ENCODE measurements around the gene STUM.

Gene STUM

DNA sequence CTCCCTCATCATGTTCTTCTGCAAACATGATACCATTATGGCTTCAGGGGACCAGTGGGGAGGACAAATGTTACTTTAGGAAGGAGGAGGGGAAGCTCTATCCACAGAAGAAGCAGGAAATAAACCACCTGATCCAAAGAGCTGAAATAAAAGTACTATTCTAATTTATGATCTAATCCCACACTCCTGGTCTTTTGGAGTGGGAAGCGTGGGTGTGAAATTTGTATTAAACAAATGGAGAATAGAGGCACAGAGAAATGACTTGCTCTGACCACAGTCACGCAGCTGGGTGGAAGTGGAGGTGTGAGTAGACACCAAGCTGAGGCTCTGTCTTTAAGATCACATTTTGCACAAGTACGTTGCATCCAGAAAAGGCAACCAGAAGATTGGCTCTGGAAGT is 14.5 kb upstream of the STUM start:
- DNase-seq (ENCODE audit: low spot score) = no peak

DNA sequence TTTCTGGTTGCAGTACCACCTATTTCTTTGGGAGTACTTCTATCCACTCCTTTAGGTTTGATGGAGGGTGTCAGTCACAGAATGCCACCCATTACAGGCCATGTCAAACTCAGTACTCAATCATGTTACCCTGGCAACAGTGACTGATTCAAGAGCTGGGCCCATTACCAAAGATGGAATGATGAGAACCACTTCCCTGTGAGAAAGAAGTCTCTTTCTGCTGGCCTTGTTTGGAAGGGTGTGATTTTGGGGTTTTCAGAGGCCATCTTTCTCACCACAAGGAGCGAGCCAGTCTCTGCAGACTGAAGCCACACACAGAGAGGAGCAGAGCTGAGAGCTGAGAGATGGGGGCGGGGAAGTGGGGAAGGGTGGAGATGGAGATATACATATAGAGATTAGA is 13.9 kb upstream of the STUM start:
- no peak for DNase-seq (ENCODE audit: low spot score)

DNA sequence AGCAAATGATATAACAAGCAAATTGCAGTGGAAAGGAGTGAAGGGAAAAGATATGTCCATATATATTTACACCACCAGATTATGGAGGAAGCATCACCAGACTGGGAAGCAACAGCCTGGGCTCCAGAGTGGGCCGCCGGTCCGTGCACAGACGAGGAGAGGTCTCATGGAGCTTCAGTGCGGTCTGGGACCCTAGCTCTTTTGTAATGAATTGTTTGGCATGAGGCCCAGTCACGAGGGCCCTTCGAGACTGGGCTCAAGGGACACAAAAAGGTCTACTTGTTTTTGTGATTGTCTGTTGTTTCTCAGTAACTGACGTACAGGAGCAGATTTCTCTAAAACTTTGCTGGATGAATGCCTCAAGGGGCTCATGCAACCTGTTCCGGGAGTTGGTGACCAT is 12.9 kb upstream of the STUM start:
- DNase-seq (ENCODE audit: low spot score) = no peak

DNA sequence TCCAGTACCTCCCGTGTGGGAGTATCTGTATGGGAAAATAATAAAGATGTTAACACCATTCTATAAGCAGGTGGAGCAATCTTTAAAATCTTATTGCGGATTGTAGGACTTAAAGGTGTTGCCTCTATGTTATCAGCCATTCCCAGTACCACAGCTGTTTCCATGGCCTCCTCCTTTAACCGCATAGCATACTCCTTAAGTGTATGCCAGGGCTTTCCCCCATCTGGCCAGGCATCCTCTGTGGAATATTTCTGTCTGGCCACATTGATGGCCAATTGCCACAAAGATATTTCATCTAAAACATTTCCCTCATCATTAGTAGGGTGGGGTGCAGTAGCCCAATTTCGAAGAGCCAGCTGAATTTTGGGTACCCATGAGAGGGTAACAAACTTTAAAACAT is 7.3 kb upstream of the STUM start:
- no peak for DNase-seq (ENCODE audit: low spot score)

DNA sequence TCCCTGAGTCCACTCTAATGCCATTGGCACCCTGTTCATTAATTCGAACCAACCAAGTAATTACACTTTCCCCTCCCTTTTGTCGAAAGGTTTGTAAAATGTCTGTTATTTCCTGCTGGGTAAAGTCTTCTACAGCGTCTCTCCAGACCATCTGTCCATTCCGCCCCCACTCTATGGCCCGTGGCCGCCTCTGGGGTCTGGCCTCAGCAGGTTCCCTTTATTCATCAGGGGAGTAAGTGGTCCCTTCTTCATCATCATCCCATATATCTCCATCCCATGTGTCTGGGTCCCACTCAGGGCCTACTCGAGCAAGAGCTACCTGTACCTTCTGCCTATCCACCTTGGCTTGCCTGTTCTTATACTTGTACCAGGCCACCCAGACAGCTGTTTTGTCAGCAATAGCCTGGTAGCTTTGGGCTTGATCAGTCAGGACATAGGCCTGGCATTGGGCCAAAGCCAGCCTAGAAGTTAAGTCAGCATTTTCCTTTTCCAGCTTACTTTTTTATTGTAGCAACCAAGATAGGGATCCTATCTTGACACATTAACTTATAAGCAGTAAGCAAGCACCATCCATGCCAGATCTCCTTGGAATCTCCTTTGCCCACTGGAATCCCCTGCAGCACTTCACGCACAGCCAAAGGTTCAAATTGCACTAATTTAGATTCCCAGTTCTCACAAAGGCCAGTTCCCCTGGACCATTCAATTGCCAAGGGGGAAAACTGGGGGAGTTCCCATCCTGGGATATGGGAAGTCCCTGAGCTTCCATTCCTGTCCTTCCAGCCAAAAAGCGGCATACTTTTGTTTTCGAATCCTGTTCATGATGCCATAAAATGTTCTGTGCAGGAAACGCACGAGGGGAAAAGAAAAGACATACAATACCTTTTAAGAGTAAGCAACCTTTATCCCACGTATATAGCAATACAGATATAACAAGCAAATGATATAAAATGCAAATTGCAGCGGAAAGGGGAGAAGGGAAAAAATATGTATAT is 6.6 kb upstream of the STUM start:
- DNase-seq (ENCODE audit: low spot score) = no peak

DNA sequence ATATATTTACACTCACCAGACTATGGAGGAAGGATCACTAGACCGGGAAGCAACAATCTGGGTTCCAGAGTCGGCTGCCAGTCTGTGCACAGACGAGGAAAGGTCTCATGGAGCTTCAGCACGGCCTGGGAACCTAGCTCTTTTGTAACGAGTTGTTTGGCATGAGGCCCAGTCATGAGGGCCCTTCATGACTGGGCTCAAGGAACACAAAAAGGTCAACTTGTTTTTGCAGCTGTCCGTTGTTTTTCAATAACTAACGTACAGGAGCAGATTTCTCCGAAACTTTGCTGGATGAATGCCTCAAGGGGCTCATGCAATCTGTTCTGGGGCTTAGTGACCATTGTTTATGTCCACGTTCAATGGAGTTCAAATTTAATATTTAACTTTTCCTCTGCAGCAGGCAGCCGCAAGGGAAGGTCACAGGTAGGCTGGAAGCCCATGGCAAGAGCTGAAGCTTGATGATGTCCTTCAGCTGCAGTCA is 5.9 kb upstream of the STUM start:
- DNase-seq (ENCODE audit: low spot score) = no peak

DNA sequence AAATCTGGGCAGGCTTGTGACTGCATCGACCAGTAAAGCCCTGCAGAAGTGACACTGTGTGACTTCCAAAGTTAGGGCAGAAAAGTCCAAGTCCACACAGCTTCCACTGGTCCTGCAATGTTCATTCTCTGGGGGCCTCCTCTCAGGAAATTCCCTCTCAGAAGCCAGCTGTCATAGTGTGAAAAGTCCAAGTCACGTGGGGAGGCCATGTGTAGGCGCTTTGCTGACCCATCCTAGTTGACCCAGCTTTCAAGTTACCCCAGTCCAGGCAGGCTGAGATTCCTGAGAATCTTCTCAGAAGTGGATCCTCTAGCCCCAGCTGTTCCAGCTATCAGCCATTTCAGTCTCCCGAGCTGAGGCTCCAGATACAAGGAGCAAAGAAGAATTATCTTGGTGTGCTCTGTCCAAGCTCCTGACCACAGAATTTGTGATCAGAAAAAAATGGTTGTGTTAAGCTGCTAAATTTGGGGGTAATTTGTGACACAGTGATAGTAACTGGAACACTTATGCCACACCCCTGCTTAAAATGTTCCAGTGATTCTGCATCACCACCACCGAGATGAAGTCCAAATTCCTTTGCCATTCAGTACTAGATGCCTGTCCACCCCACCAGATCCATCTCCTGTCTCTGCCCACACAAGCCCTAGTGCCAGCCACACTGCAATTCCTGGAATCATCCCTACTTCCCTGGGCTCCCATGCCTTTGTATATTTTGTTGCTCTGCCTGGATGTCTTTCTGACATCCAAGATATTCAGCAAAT is 2.5 kb upstream of the STUM start:
- no peak for DNase-seq (ENCODE audit: low spot score)

DNA sequence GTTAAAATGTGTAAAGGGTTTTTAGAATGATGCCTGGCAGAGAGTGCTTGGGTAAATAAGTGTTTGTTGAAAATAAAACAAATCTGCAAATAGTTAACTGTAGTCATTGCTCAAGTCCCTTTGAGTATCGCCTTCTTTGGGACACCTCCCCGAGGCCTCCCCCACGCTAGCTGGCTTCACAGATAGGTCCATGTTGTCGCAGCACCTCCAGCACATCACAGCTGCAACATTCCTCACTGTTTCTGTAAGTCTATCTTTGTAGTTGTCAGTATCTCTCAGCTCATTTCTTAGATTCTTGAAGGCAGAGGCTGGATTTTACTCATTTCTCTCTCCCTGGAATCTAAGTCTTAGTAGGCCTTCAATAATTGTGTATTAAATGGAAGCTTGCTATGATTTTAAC is 1.6 kb upstream of the STUM start:
- DNase-seq (ENCODE audit: low spot score) = no peak

DNA sequence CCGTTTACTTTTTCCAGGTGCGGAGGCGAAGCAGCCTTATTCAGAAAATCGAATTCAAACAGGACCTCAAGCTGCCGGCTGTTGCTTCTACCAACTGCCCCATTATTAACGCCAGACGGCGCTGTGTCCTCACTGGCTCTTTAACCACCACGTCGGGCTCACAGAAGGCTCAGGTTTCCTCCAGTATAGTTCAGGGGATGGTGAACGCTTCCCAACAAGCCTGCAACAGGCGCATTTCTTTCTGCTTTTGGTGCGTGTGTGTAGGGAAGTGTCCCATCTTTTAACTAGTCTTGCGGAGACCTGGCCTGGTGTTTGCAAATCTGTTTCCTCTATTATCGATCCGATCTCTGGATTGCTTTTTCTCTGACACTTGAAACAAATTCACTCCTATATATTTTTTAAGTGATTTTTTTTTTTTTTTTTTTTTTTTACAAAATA is 791 bp upstream of the STUM start:
- peak; percentile 57 for DNase-seq (ENCODE audit: low spot score)

DNA sequence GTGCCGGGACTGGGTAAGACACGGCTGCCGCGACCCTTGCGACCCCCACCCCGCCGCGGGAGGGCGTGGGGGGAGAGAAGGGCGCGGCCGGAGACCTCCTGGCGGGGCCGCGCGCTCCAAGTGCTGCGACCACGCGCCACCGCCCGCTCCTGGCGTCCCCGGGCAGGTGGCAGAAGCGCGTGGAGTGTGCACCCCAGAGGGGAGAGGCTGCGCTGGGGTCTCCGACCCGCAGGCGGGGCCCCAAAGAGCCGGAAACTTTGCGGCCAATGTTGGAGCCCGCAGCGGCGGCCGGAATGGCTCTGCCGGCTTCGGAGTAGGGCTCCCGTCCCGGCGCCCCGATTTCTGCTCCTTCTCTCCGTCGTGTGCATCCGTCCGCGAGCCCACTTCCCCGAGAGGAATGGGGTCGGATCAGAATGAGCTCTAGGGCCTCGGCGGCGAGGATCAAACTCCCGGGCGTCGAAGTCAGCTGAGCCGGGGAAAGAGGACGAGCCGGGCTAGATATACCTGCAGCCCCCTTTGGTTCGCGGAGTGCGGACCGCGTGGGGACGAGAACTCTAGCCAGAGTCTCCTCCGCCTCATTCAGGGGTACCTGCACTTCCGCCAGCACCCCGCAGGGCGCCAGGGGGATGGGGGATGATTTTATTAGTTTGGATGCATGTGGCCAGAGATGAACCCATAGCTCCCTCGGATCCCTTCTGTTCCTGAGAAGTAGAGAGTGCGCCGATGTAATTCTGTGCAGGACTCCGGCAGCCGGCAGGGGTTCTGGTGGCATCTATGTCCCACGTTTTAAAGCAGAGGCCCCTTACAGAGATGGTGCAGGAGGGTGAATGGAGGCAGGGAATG is 751 bp downstream of the STUM start:
- no peak for DNase-seq (ENCODE audit: low spot score)

DNA sequence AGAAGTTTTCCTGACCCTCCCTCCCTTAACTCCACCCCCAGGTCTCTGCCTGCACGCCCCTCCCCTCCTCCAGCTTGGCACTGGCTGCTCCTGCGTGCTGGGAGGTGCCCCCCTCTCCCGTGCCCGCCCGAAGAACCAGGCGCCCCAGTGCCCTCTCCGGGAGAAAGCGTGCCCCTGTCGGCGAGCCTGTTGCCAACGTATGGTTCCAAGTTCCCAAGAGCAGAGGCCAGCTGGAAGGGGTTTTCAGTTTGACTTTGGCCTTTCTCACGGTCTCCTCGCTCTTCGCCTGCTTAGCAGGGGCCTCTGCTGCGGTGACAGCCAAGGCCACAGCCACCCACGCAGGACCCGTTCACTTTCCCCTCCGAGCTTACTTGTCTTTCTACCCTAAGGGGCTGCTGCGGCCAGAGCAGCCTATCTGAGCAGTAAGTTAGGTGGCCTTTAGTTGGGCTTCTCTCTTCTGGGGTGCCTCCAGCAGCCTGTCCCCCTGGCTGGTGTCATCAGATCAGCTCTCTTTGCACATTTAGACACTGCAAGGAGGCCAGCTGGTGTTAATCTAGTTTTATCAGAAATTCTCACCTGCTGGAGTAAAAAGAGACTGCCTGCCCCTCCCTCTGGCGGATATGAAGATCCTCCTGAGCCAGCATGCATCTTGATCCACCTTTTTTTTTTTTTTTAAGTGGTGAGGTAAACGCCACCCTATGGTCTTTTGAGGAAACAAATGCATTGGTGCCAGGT is 1.5 kb downstream of the STUM start:
- DNase-seq (ENCODE audit: low spot score) = peak; percentile 5

DNA sequence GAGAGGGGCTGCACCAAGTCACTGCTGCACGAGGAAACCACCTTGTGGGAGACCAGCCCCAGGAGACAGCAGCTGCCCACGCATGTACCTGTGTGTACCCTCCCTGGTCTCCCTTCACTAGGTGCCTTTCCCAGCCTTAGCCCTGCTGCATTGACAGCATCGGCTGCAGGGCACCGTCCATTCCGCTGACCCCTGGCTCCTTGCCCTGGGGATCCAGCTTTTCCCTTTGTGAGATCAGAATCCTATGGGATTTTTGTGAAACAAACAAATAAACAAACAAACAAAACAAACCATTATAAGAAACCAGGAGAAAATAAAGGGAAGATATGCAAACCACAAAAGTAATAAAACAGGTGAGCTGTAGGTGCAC is 2.1 kb downstream of the STUM start:
- DNase-seq (ENCODE audit: low spot score) = no peak

DNA sequence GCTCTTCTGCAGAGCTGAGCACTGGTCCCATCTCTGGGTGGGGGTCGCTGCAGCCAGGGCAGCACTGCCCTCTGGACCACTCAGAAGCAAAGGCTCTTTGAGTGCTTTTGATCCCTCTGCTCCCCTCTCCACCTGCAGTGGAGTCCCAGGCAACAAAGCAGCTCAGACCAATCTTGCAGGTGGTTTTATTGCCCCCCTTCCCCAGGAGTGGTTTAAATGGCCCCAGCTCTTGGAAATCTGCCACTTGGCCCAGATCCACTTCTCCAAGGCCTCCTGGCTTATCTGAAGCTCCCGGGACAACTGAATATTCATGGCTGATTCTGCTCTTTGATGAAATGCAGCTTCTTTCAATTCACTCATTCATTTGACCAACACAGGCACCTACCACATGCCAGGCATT is 2.7 kb downstream of the STUM start:
- DNase-seq (ENCODE audit: low spot score) = no peak

DNA sequence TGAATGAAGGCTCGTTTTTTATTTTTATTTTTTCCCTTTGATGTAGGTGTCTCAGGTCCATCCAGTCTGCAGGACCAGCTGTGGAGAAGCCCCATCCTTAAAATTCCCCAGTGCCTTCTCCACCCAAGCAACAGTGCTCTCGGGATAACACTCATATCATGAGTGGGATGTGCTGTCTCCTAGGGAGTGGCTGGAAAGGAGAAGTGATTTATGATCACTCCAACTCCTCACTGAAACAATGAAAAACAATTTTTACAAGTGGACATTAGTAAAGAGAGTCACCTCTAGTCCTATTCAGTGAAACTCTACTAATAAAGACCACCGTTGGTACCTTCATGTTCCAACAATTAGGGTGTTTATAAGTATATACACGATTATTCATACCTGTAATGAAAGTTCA is 3.5 kb downstream of the STUM start:
- no peak for DNase-seq (ENCODE audit: low spot score)

DNA sequence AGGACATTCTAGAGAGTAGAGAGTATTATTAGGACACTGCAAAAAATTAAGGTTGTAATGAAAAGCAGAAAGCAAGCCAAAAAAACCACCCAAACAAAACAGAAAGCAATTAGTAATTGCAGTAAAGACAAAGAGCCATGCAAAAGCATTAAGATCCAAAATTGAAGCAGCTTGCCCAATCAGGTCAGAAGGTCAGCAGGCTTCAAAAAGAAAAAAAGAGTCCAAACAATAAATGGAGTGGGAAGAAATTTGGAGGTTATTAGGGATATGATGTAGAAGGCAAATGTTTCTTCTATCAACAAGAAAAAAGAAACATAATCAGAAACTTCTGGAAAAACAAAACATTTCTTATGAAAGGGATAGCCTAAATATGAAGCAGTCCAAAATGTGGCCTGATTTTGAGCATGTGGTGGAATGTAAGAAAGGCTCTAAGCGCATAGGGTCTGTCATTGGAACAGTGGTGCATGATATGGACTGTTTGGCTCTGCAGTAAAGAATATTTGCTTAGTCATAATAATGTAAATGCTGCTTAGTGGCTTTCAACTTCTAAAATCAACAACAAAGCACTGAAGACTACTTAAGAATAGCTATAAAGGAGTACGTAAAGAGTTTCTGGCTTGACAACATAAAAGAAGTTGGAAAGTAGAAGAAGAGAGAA is 4.8 kb downstream of the STUM start:
- DNase-seq (ENCODE audit: low spot score) = no peak

DNA sequence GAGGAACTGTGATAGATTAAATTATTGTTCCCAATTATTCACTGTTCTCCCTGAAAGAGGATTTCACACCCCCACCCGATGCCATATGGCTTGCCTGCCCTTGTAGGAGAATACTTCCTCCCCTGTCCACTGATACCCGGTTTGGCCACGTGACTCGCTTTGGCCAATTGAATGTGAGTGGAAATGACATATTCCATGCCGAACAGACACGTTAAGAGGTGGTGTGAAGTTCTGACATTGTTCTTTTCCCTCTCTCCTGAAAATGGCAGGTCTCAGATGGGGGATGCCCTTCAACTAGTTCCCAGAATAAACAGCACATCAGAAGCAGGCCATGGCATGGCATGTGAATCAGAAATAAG is 5.3 kb downstream of the STUM start:
- no peak for DNase-seq (ENCODE audit: low spot score)

DNA sequence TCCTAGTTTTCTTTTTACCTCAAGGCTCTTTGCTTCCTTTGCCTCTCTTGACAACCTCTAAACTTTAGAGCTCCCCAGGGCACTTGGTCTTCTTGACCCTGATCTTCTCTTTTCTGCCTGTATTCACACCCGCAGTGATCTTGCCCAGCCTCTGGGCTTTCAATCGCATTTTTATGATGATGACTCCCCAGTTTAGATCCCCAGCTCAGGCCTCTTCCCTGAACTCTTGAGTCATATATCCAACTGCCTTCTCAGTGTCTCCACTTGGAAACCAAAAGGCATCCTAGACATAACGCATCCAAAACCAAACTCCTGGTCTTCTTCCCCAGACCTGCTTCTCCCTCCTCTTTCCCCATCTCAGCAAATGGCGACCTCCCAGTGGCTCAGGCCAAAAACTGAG is 6.5 kb downstream of the STUM start:
- DNase-seq (ENCODE audit: low spot score) = no peak

DNA sequence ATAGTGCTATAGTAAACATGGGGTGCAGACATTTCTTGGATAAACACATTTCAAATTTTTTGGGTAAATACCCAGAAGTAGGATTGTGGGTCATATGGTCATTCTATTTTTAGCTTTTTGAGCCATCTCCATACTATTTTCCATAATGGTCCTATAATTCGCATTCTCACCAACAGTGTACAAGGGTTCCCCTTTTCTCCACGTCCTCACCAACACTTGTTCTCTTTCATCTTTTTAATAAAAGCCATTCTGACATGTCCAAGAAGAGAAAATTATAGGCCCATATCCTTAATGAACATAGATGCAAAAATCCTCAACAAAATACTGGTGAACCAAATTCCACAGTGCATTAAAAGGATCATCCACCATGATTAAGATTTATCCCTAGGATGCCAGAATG is 8.9 kb downstream of the STUM start:
- DNase-seq (ENCODE audit: low spot score) = no peak

DNA sequence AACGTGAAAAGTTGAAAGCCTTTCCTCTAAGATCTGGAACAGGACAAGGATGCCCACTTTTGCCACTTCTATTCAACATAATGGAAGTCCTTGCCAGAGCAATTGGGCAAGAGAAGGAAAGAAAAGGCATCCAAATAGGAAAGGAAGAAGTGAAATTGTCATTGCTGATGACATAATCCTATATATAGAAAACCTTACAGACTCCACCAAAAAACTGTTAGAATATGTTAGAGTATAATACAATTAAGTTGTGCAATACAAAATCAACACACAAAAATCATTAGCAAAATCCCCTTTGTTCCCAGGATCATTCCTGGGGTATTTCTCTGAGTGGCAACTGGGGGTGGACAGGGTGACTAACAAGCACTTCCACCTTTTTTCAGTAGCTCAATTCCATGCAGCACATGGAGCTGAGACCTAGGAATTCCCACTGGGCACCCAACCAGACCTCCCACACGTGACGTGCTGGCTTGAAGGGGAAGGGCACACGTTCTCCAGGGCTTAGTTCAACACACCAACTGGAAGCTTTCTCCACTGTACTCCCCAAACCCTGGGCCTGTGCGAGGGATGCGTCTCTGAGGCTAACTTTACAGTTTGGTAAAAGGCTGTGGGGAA is 9.6 kb downstream of the STUM start:
- DNase-seq (ENCODE audit: low spot score) = no peak

DNA sequence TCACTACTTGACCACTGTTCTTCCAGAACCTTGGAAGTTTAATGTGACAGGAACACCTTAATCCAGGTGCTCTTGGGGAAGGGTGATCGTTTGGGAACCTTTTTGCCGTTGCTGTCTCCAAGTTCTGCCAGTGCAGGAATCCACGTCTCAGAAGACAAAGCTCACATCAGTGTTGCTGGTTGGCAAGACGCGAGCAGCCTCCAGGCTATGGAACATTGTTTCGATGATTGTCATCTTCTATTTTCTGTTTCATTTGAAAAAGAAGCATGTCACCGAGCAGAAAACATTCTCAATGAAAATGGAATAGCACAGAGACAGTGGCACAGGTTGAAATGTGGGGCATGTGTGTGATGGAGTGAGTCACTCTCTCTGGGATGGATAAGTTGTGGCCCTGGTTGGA is 11.7 kb downstream of the STUM start:
- no peak for DNase-seq (ENCODE audit: low spot score)

DNA sequence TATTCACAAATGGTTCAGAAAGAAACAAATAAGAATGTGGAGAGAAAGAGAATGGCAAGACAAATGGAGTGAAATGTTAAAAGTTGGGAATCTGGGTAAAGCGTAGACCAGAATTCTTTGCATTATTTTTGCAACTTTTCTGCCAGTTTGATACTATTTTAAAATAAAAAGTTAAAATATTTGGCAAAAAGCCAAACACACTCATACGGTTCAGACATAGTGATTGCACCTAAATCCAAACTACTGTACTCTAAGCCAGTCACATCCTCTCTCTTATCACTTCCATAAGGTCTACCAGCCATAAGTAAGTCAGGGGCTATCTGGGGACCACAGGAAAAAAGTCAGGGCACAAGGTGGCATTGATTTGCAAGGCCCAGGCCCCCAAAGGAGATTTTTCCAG is 14.4 kb downstream of the STUM start:
- DNase-seq (ENCODE audit: low spot score) = no peak
